Hindlimb muscle (tissue), 1 donor: ENCODE results near the gene CA11. TPM values are rescaled to one million over a fixed set of nuclear protein-coding genes. Genes with fewer than 3 reads are reported as not detected.
A peak's percentile ranks its signal among the peaks of the same experiment; 100 is the strongest.
"Not testable (repeated sequence)": the region's sequence is repeated elsewhere in the genome, so short reads cannot be mapped to it uniquely, and the experiment has no call there.

ENCODE experiments used
- DNase-seq: peaks from one replicate; pipeline ENCODE4 v3.0.0-alpha.2; 2013
- polyA plus RNA-seq: library from polyadenylated mRNA; unstranded; fragments of 120-200 nt; gene quantifications from one replicate; pipeline ENCODE4 v1.2.1, GENCODE V29; 2013; ENCODE audit not compliant: insufficient read length

CA11 gene
- polyA plus RNA-seq, result 7.8 TPM

- DNase-seq, result peak; percentile 93
Observed at GRCh38 chr19:48646001-48646721, at the start of gene CA11. Gene CA11, minus strand, starts transcription at chr19:48646187. Its CDS starts 555 bp downstream, at chr19:48645632.

- not testable (repeated sequence) for DNase-seq
Observed at GRCh38 chr19:48693629-48694028, 47.6 kb upstream of the CA11 start.

DNA sequence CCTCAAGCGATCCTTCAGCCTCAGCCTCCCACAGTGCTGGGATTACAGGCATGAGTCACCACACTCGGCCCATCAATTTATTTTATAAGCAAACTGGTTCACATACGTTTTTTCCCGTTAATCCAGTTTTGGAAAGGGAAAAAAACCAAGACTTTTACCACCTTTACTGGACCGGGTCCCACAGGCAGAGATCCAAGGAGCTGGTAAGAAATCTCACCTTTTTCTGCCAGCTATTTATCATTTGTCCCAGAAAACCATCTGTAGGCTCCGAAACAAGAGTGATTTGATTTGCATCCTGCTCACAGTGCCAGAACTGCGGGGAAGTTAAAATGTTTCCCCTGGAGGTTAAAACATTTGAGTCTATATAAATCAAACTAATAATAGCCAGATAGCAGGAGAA, 43.5 kb upstream of the CA11 start:
- DNase-seq, result no peak

- DNase-seq, result no peak
Observed at GRCh38 chr19:48687776-48688175, 41.8 kb upstream of the CA11 start.

GRCh38 chr19:48686637-48687036, 40.6 kb upstream of the CA11 start:
- DNase-seq, result not testable (repeated sequence)

GRCh38 chr19:48686088-48686487, 40.1 kb upstream of the CA11 start:
- DNase-seq, result no peak

GRCh38 chr19:48685583-48685982, 39.6 kb upstream of the CA11 start:
- DNase-seq, result no peak

DNA sequence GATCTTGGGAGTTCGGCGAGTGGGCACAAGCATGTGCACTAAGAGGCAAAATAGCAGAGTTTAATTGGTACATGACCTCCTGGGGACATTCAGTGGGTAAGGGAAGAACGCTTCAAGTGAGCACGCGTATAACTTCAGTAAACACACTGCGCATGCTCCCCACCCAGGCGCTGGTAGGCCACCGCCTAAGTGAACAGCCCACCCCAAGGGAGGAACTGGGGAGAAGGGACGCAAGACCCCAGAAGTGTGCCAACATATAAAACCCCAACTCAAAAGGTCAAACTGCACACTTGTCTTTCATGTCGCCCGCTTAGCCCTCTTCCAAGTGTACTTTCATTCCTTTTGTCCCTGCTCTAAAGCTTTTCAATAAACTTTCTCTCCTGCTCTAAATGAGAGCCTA, 37.4 kb upstream of the CA11 start:
- peak; percentile 67 for DNase-seq

DNA sequence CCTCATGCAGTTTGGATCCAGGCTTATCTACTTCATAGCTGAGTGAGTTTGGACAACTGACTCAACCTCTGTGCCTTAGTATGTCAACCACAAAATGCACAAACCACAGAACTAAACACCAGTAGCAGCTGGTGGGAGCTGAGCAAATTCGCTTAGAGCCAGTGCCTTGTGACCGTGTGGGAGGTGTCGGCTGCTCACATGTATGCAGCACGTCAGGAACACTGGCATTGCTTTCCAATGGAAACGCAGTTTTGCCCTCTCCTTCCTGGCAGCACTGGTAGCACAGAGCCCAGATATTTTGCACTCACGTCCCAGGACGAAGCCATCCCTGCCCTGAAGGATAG, 35.1 kb upstream of the CA11 start:
- no peak for DNase-seq

GRCh38 chr19:48680436-48681126, 34.6 kb upstream of the CA11 start:
- DNase-seq, result no peak

- not testable (repeated sequence) for DNase-seq
Observed at GRCh38 chr19:48680006-48680405, 34.0 kb upstream of the CA11 start.

GRCh38 chr19:48678201-48678600, 32.2 kb upstream of the CA11 start:
- no peak for DNase-seq

DNA sequence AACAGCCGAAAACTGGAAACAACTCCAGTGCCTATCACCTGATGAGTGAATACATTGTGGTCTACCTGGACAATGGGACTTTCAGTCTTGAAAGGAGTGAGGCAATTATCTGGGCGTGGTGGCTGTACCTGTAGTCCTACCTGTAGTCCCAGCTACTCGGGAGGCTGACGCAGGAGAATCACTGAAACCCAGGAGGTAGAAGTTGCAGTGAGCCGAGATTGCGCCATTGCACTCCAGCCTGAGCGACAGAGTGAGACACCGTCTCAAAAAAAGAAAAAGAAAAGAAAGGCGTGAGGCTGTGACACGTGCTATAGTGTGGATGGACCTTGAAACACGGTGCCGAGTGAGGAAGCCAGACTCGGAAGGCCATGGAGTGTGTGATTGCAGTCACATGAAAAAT, 30.9 kb upstream of the CA11 start:
- DNase-seq, result no peak

GRCh38 chr19:48676487-48676886, 30.5 kb upstream of the CA11 start:
- no peak for DNase-seq

- DNase-seq, result peak; percentile 78
Observed at GRCh38 chr19:48674921-48675824, 29.2 kb upstream of the CA11 start.

- DNase-seq, result no peak
Observed at GRCh38 chr19:48674216-48674809, 28.3 kb upstream of the CA11 start.

DNA sequence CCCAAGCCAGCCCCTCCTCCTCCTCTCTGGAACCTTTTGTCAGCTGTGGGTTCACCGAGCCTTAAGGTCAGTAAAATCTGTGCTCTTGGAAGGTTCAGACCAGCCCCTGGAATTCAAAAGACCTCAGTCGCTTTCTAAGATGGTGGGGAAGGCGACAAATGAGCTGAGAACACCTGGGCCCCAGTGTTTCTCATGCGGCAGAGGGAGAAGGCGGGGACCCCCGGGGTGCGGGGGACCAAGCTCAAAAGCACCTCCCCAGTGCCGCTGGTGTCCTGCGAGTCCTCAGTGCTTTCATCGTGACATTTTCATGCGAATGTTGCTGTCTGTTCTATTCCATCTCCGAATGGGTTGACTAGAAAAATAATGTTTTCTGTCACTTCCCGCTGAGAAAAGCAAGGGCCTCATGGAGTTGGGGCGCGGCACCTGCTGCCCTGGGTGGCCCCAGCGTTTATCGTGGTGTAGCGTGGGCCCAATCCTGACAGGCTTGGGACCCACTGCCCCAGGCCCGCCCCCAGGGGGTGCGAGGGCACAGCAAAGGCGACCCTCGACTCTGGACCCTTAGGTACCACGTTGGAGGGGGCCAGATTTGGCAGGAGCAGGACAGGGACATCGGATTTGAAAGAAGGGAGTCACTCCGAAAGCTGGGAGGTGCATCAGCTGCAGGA, 27.6 kb upstream of the CA11 start:
- DNase-seq, result no peak

GRCh38 chr19:48672994-48673393, 27.0 kb upstream of the CA11 start, which contains the start of gene NTN5:
Gene NTN5, minus strand, starts transcription at chr19:48673017. Its CDS starts 2,031 bp downstream, at chr19:48670986.
- no peak for DNase-seq

- DNase-seq, result no peak
Observed at GRCh38 chr19:48671446-48671995, 25.5 kb upstream of the CA11 start.

- DNase-seq, result no peak
Observed at GRCh38 chr19:48670699-48671445, 24.9 kb upstream of the CA11 start.
